C1 segment of cervical spinal cord (tissue), 14 donors: ENCODE results near the gene CDK5RAP1.

Experiments
- DNase-seq, 14 donors: peaks; one replicate each; lab custom pipeline; 2025; lab: John Stamatoyannopoulos, UW

CDK5RAP1 gene

GRCh38 chr20:33386673-33387072 is 14.6 kb downstream of the CDK5RAP1 start:
- DNase-seq, result no peak

DNA sequence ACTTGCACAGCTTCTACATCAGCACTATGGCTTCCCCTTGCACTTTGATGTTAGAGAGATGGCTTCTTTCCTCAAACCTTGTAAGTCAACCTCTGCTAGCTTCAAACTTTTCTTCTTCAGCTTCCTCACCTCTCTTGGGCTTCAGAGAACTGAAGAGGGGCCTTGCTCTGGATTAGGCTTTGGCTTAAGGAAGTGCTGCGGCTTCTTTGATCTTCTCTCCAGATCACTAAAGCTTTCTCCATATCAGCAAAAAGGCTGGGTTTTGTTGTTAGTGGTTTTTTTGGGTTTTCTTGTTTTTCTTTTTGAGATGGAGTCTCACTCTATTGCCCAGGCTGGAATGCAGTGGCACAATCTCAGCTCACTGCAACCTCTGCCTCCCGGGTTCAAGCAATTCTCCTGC is 24.0 kb downstream of the CDK5RAP1 start:
- no peak for DNase-seq

GRCh38 chr20:33373735-33374605 is 27.3 kb downstream of the CDK5RAP1 start:
- no peak for DNase-seq

GRCh38 chr20:33372993-33373441 is 28.3 kb downstream of the CDK5RAP1 start:
- no peak for DNase-seq

DNA sequence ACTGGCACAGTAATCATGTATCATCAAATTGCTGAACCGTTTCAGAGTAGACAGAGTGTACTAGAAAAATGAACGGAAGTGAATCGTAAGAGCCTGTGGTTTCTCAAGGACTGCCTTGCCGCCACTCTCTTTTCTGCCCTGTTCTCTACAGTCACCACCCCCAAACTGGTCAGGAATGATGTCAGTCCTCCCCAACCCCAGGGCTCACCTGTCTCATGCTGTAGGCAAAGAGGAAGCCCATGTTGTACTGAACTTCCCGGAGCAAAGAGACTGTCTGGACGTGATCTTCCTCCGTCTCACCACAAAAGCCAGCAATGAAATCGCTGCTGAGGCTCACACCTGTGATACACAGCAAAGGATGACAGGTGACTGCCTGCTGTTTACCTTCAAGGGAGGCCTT is 31.0 kb downstream of the CDK5RAP1 start:
- no peak for DNase-seq

GRCh38 chr20:33362898-33363297 is 38.4 kb downstream of the CDK5RAP1 start:
- DNase-seq, result no peak

GRCh38 chr20:33359399-33360261 is 41.7 kb downstream of the CDK5RAP1 start:
- DNase-seq, result no peak

DNA sequence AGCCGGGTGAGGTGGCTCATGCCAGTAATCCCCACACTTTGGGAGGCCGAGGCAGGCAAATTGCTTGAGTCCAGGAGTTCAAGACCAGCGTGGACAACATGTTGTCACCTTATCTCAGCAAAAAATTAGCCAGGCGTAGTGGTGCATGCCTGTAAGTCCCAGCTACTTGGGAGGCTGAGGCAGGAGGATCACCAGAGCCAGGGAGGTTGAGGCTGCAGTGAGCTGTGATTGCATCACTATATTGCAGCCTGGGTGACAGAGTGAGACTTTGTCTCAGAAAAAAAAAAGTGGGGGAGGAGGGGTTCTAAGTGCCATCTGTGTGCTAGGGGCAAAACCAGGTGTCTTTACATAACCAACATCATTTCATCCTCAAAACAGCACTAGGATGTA is 48.3 kb downstream of the CDK5RAP1 start:
- DNase-seq, result no peak

- no peak for DNase-seq
Measured at GRCh38 chr20:33352258-33353012, 48.9 kb downstream of the CDK5RAP1 start.

- no peak for DNase-seq
Measured at GRCh38 chr20:33351696-33352095, 49.6 kb downstream of the CDK5RAP1 start.

DNA sequence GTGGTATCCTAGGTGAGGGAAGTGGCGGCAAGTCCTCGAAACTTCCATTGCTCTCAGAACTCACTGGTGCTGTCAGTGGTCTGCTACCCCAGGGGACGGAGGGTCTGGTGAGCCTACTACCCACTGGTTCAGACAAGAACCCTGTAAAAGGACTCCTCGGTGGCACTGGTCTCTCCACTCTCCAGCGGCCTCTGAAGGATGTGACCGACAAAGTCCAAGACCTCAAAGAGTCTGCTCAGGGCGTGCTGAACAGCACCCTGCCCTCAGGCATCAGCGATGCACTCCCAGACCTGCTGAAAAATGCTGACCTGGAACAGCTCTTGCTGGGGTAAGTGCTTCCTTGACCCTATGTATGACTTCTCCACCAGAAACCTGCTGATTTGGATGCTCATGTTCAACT is 51.8 kb downstream of the CDK5RAP1 start:
- DNase-seq, result no peak

GRCh38 chr20:33348136-33348937 is 53.0 kb downstream of the CDK5RAP1 start:
- DNase-seq, result no peak

- no peak for DNase-seq
Measured at GRCh38 chr20:33345342-33345741, 56.0 kb downstream of the CDK5RAP1 start.

GRCh38 chr20:33343521-33343920 is 57.8 kb downstream of the CDK5RAP1 start:
- DNase-seq, result no peak

- no peak for DNase-seq
Measured at GRCh38 chr20:33339515-33340058, 61.7 kb downstream of the CDK5RAP1 start.

- DNase-seq, result no peak
Measured at GRCh38 chr20:33338467-33339258, 62.7 kb downstream of the CDK5RAP1 start.

- DNase-seq, result no peak
Measured at GRCh38 chr20:33337531-33338165, 63.7 kb downstream of the CDK5RAP1 start.

DNA sequence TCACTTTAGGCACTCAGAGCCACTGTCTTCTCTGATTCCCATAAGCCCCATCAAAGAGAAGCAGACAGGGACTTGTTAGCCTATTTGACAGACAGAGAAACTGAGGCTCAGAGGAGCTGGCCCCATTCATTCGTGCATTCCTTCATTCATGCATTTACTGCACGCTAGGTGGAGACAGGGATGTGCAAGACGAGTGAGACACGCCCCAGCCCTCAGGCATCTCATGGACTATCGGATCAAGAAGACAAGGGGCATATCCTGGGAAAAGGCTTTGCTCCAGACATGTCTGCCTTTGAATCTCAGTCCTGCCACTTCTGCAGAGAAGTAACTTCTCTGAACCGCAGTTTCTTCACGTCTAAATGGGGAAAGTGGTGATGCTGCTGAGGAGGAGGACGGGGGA is 64.2 kb downstream of the CDK5RAP1 start:
- DNase-seq, result no peak

DNA sequence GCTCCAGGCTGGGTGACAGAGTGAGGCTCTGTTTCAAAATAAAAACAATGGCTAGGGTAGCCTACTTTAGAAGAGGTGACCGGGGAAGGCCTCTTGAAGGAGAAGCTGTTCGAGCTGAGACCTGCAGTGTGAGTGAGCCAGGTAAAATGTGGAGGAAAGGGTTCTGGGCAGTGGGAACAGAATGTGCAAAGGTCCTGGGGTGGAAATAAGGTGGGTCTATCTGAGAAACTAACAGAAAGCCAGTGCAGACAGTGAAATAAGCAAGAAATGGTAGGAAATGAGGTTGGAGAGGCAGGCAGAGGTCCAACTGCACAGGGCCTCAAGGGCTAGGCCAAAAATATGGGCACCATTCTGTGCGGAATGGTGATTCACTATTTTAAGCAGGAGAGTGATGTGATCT is 64.9 kb downstream of the CDK5RAP1 start:
- no peak for DNase-seq
